ENCODE results near the gene TAS1R3. TPM values are rescaled to one million over a fixed set of nuclear protein-coding genes. Genes with fewer than 3 reads are reported as not detected.
A peak's percentile ranks its signal among the peaks of the same experiment; 100 is the strongest.

TAS1R3 gene
- total RNA-seq, 1 donor from 2014 or later = 0.65 TPM

GRCh38 chr1:1377540-1378205 lies 46.6 kb downstream of the TAS1R3 start:
- Histone ChIP-seq H3K4me1 (peaks cover 28% of the 10 kb centered on the region), H3K27me3 (ENCODE audit: low read depth) (no peaks in the 10 kb centered on the region), H3K4me3 (no peak overlapping the region), H3K36me3 (peaks cover 27% of the 10 kb centered on the region), H3K27ac (no peak overlapping the region), H3K9me3 (no peaks in the 10 kb centered on the region)
- ATAC-seq (no peak), DNase-seq (no peak)
- TF ChIP-seq CTCF (IDR thresholded peaks at IDR 0.05) = no peak
- intact Hi-C loops (cut with DNase I) = no loop called here

- H3K27ac ChIP-seq = no peak overlapping the region
- H3K4me1 ChIP-seq = peaks cover 8% of the 10 kb centered on the region
- DNase-seq (no peak), ATAC-seq (peak in 1 of 2 donors; percentile 3)
- H3K4me3 ChIP-seq = no peak overlapping the region
- no peaks in the 10 kb centered on the region for H3K27me3 ChIP-seq (ENCODE audit: low read depth)
- no peaks in the 10 kb centered on the region for H3K9me3 ChIP-seq
- intact Hi-C loops (cut with DNase I) = no loop called here
- H3K36me3 ChIP-seq = peaks cover 25% of the 10 kb centered on the region
- no peak for TF ChIP-seq CTCF (IDR thresholded peaks at IDR 0.05)
Measured at GRCh38 chr1:1380860-1381259, 49.8 kb downstream of the TAS1R3 start.

- peaks cover 29% of the 10 kb centered on the region for H3K36me3 ChIP-seq
- no peak overlapping the region for H3K27ac ChIP-seq
- H3K4me3 ChIP-seq = no peak overlapping the region
- TF ChIP-seq CTCF (IDR thresholded peaks at IDR 0.05) = no peak
- DNase-seq (no peak), ATAC-seq (peak in 1 of 2 donors; percentile 9)
- no peaks in the 10 kb centered on the region for H3K9me3 ChIP-seq
- H3K4me1 ChIP-seq = peaks cover 4% of the 10 kb centered on the region
- H3K27me3 ChIP-seq (ENCODE audit: low read depth) = no peaks in the 10 kb centered on the region
- intact Hi-C loops (cut with DNase I) = no loop called here
Measured at GRCh38 chr1:1381294-1381693, 50.2 kb downstream of the TAS1R3 start.

Small RNAs within 50 kb of the gene (microRNA-seq; reads per million reads assigned to microRNA genes)
- gene MIR6726 (ENCODE audit: borderline number of aligned reads) (not detected), gene MIR6727 (ENCODE audit: borderline number of aligned reads) (not detected), gene MIR6808 (ENCODE audit: borderline number of aligned reads) (not detected)

Other genes starting within 250 kb of the TAS1R3 start
- gene C1orf159, start 215.2 kb upstream of the TAS1R3 start, total RNA-seq = 11.7 TPM
- 6.6 TPM for gene TTLL10, start 157.4 kb upstream of the TAS1R3 start, total RNA-seq
- 0.47 TPM for gene TNFRSF18, start 124.7 kb upstream of the TAS1R3 start, total RNA-seq
- 3.0 TPM for gene TNFRSF4, start 117.1 kb upstream of the TAS1R3 start, total RNA-seq
- gene SDF4, start 99.3 kb upstream of the TAS1R3 start, total RNA-seq = 127 TPM
- gene B3GALT6, start 99.0 kb upstream of the TAS1R3 start, total RNA-seq = 13.7 TPM
- gene C1QTNF12, start 84.6 kb upstream of the TAS1R3 start, total RNA-seq = 1.2 TPM
- gene UBE2J2, start 57.4 kb upstream of the TAS1R3 start, total RNA-seq = 49.9 TPM
- 4.3 TPM for gene SCNN1D, start 50.8 kb upstream of the TAS1R3 start, total RNA-seq
- 50.6 TPM for gene ACAP3, start 23.4 kb upstream of the TAS1R3 start, total RNA-seq
- gene PUSL1, start 22.7 kb upstream of the TAS1R3 start, total RNA-seq = 16.2 TPM
- 88.9 TPM for gene INTS11, start 6.6 kb upstream of the TAS1R3 start, total RNA-seq
- 20.4 TPM for gene CPTP, start 6.5 kb upstream of the TAS1R3 start, total RNA-seq
- gene DVL1, start 18.1 kb downstream of the TAS1R3 start, total RNA-seq = 60.4 TPM
- 39.3 TPM for gene MXRA8, start 27.3 kb downstream of the TAS1R3 start, total RNA-seq
- gene AURKAIP1, start 43.9 kb downstream of the TAS1R3 start, total RNA-seq = 82.4 TPM
- 165 TPM for gene CCNL2, start 68.1 kb downstream of the TAS1R3 start, total RNA-seq
- 79.8 TPM for gene MRPL20, start 76.0 kb downstream of the TAS1R3 start, total RNA-seq
- gene ANKRD65, start 90.0 kb downstream of the TAS1R3 start, total RNA-seq = 22.3 TPM
- gene VWA1, start 104.4 kb downstream of the TAS1R3 start, total RNA-seq = 58.7 TPM
- 7.8 TPM for gene ATAD3C, start 118.4 kb downstream of the TAS1R3 start, total RNA-seq
- 19.0 TPM for gene ATAD3B, start 140.5 kb downstream of the TAS1R3 start, total RNA-seq
- 14.1 TPM for gene ATAD3A, start 180.9 kb downstream of the TAS1R3 start, total RNA-seq
- 3.9 TPM for gene TMEM240, start 209.3 kb downstream of the TAS1R3 start, total RNA-seq
- 123 TPM for gene SSU72, start 243.6 kb downstream of the TAS1R3 start, total RNA-seq